D721Med (cell line): ENCODE measurements around the gene B3GAT1.
A peak's percentile ranks its signal among the peaks of the same experiment; 100 is the strongest.
"Not testable (repeated sequence)": the region's sequence is repeated elsewhere in the genome, so short reads cannot be mapped to it uniquely, and the experiment has no call there.

Experiments used
- DNase-seq: peaks from one replicate; pipeline ENCODE4 v3.0.0; 2011; ENCODE audit warnings: low spot score; ENCODE audit not compliant: insufficient read length
- FAIRE-seq: peaks from 2 replicates; lab custom pipeline; 2011; peaks lifted over from hg19 to GRCh38; lab: Jason Lieb, UNC
- CTCF ChIP-seq: IDR thresholded peaks from 2 replicates; pipeline ENCODE4 v1.5.1; 2012; ENCODE audit warnings: mild to moderate bottlenecking, control low read depth; ENCODE audit not compliant: insufficient read depth; ENCODE audit errors: missing control alignments

B3GAT1 gene

GRCh38 chr11:134346101-134346975 is 65.7 kb downstream of the B3GAT1 start:
- TF ChIP-seq CTCF: no peak
- DNase-seq: peak; percentile 73
- no peak for FAIRE-seq

GRCh38 chr11:134345237-134345550 is 66.8 kb downstream of the B3GAT1 start:
- no peak for DNase-seq
- no peak for FAIRE-seq
- no peak for TF ChIP-seq CTCF

GRCh38 chr11:134344497-134345236 is 67.4 kb downstream of the B3GAT1 start:
- DNase-seq, FAIRE-seq: not testable (repeated sequence)

GRCh38 chr11:134343646-134344045 is 68.4 kb downstream of the B3GAT1 start:
- FAIRE-seq: no peak
- no peak for TF ChIP-seq CTCF
- DNase-seq: no peak

GRCh38 chr11:134342572-134343340 is 69.3 kb downstream of the B3GAT1 start:
- FAIRE-seq (no peak), DNase-seq (no peak)
- TF ChIP-seq CTCF: no peak

- DNase-seq: no peak
- no peak for FAIRE-seq
- no peak for TF ChIP-seq CTCF
These were observed 70.1 kb downstream of the B3GAT1 start for GRCh38 chr11:134341805-134342571.
